ENCODE results near the gene TADA1. TPM values are rescaled to one million over a fixed set of nuclear protein-coding genes. Genes with fewer than 3 reads are reported as not detected.

Gene TADA1
- polyA plus RNA-seq, 2 of the 4 experiments (the other 2 are of a cell fraction): 11.4 to 25.6 TPM

DNA sequence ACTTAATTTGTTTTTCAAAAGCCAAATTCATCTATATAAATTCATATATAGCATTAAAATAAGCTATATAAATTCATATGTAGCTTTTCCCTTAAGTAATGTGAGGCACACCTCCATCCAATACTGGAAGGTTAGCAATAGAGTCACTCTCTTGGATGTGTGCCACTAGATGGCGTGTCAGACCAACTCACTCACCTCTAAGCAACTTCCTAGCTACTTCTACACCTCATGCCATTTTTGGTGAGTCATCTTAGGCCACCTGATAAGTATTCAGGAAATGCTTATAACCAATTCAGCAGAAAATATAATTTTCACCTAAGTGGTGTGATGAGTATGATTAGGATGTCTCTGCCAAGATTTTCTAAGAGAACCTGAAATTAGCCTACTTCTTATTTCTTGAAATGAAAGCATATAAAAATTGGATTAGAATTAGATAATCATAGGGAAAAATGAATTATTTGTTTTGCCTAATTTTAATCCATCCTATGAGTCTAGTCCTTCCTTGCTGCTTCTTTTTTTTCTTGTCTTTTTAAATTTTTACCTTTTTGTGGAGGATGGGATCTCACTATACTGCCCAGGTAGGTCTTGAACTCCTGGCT, 34.4 kb upstream of the TADA1 start (continued):
- TF ChIP-seq, protein P1, sequence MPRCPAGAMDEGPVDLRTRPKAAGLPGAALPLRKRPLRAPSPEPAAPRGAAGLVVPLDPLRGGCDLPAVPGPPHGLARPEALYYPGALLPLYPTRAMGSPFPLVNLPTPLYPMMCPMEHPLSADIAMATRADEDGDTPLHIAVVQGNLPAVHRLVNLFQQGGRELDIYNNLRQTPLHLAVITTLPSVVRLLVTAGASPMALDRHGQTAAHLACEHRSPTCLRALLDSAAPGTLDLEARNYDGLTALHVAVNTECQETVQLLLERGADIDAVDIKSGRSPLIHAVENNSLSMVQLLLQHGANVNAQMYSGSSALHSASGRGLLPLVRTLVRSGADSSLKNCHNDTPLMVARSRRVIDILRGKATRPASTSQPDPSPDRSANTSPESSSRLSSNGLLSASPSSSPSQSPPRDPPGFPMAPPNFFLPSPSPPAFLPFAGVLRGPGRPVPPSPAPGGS (IDR thresholded peaks at IDR 0.05): no peak
- no peak for TF ChIP-seq POLR2A (IDR thresholded peaks at IDR 0.05; ENCODE audit: low read length)
- TF ChIP-seq HOXA7 (CRISPR knock-in tag; IDR thresholded peaks at IDR 0.05): no peak
- no peak for TF ChIP-seq MAZ (IDR thresholded peaks at IDR 0.05; ENCODE audit: borderline replicate concordance, low read depth, low read length)
- no peak for TF ChIP-seq RARB (CRISPR knock-in tag; IDR thresholded peaks at IDR 0.05)
- no peak for TF ChIP-seq CHD4 (IDR thresholded peaks at IDR 0.05; ENCODE audit: borderline replicate concordance)
- TF ChIP-seq, protein P2, sequence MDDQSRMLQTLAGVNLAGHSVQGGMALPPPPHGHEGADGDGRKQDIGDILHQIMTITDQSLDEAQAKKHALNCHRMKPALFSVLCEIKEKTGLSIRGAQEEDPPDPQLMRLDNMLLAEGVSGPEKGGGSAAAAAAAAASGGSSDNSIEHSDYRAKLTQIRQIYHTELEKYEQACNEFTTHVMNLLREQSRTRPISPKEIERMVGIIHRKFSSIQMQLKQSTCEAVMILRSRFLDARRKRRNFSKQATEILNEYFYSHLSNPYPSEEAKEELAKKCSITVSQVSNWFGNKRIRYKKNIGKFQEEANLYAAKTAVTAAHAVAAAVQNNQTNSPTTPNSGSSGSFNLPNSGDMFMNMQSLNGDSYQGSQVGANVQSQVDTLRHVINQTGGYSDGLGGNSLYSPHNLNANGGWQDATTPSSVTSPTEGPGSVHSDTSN (IDR thresholded peaks at IDR 0.05): no peak
- no peak for TF ChIP-seq RNF2 (IDR thresholded peaks at IDR 0.05; ENCODE audit: borderline replicate concordance, low read depth)
- no peak for TF ChIP-seq CBX8 (IDR thresholded peaks at IDR 0.05)
- no peak for TF ChIP-seq MYC (IDR thresholded peaks at IDR 0.05; ENCODE audit: borderline replicate concordance, low read length)
- no peak for TF ChIP-seq KDM5A (IDR thresholded peaks at IDR 0.05)
- no peak for TF ChIP-seq ZNF302 (CRISPR knock-in tag; IDR thresholded peaks at IDR 0.05)
- no peak for TF ChIP-seq TP53 (CRISPR knock-in tag; IDR thresholded peaks at IDR 0.05)
- TF ChIP-seq, protein P3, sequence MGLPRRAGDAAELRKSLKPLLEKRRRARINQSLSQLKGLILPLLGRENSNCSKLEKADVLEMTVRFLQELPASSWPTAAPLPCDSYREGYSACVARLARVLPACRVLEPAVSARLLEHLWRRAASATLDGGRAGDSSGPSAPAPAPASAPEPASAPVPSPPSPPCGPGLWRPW (IDR thresholded peaks at IDR 0.05): no peak
- TF ChIP-seq, protein P4, sequence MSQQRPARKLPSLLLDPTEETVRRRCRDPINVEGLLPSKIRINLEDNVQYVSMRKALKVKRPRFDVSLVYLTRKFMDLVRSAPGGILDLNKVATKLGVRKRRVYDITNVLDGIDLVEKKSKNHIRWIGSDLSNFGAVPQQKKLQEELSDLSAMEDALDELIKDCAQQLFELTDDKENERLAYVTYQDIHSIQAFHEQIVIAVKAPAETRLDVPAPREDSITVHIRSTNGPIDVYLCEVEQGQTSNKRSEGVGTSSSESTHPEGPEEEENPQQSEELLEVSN (IDR thresholded peaks at IDR 0.05; ENCODE audit: borderline replicate concordance, low read depth): no peak
- no peak for TF ChIP-seq CHD2 (IDR thresholded peaks at IDR 0.05; ENCODE audit: low read length, partially characterized antibody)
- TF ChIP-seq RAD21 (conservative IDR thresholded peaks at IDR 0.05 in 1 of 2, IDR thresholded peaks at IDR 0.05 in 1 of 2): peak; percentile 86 to 90
- TF ChIP-seq SMC3 (IDR thresholded peaks at IDR 0.05): peak; percentile 71
- no peak for TF ChIP-seq ZC3H11A (IDR thresholded peaks at IDR 0.05)
- no peak for TF ChIP-seq NPAS2 (CRISPR knock-in tag; IDR thresholded peaks at IDR 0.05; ENCODE audit: borderline replicate concordance)
- TF ChIP-seq CEBPB (IDR thresholded peaks at IDR 0.05): no peak
- TF ChIP-seq FOXS1 (CRISPR knock-in tag; IDR thresholded peaks at IDR 0.05): no peak
- TF ChIP-seq RFX5 (IDR thresholded peaks at IDR 0.05): no peak
- peak; percentile 32; the same call in 1 of the 2 replicates for TF ChIP-seq NFE2L2 (conservative IDR thresholded peaks at IDR 0.05; ENCODE audit: low read length)
- TF ChIP-seq BHLHE40 (IDR thresholded peaks at IDR 0.05; ENCODE audit: low read depth, low read length): no peak
- TF ChIP-seq JUNB (IDR thresholded peaks at IDR 0.05): no peak
- no peak for TF ChIP-seq TFCP2L1 (CRISPR knock-in tag; IDR thresholded peaks at IDR 0.05)
- no peak for TF ChIP-seq KDM1A (IDR thresholded peaks at IDR 0.05; ENCODE audit: low read depth)
- TF ChIP-seq POLR2AphosphoS2 (conservative IDR thresholded peaks at IDR 0.05; ENCODE audit: low read length): no peak
- TF ChIP-seq RCOR1 (IDR thresholded peaks at IDR 0.05; ENCODE audit: low read depth, low read length): no peak
- no peak for TF ChIP-seq ZSCAN20 (CRISPR knock-in tag; IDR thresholded peaks at IDR 0.05)
- peak; percentile 19; the same call in 1 of the 2 replicates for TF ChIP-seq FOSL2 (IDR thresholded peaks at IDR 0.05)
- TF ChIP-seq FOSL2 (CRISPR knock-in tag; IDR thresholded peaks at IDR 0.05): peak; percentile 94
- no peak for TF ChIP-seq HOXB13 (CRISPR knock-in tag; IDR thresholded peaks at IDR 0.05; ENCODE audit: low read depth)
- TF ChIP-seq EHF (CRISPR knock-in tag; IDR thresholded peaks at IDR 0.05): no peak
- TF ChIP-seq PHF8 (IDR thresholded peaks at IDR 0.05; ENCODE audit: borderline replicate concordance, low read depth): no peak
- TF ChIP-seq HDAC2 (IDR thresholded peaks at IDR 0.05): no peak
- no peak for TF ChIP-seq SREBF2 (IDR thresholded peaks at IDR 0.05)
- TF ChIP-seq, protein P5, sequence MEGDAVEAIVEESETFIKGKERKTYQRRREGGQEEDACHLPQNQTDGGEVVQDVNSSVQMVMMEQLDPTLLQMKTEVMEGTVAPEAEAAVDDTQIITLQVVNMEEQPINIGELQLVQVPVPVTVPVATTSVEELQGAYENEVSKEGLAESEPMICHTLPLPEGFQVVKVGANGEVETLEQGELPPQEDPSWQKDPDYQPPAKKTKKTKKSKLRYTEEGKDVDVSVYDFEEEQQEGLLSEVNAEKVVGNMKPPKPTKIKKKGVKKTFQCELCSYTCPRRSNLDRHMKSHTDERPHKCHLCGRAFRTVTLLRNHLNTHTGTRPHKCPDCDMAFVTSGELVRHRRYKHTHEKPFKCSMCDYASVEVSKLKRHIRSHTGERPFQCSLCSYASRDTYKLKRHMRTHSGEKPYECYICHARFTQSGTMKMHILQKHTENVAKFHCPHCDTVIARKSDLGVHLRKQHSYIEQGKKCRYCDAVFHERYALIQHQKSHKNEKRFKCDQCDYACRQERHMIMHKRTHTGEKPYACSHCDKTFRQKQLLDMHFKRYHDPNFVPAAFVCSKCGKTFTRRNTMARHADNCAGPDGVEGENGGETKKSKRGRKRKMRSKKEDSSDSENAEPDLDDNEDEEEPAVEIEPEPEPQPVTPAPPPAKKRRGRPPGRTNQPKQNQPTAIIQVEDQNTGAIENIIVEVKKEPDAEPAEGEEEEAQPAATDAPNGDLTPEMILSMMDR (IDR thresholded peaks at IDR 0.05): peak; percentile 86
- no peak for TF ChIP-seq ZFP36 (IDR thresholded peaks at IDR 0.05; ENCODE audit: borderline replicate concordance, partially characterized antibody)
